Peyer's patch (tissue), 4 donors: ENCODE results near the gene DSC2. TPM values are rescaled to one million over a fixed set of nuclear protein-coding genes. Genes with fewer than 3 reads are reported as not detected.

ENCODE experiments used
- DNase-seq, 3 donors: peaks; one replicate each; pipeline ENCODE4 v3.0.0-alpha.2; 2017 to 2019
- H3K27ac ChIP-seq, 4 donors: fragments of 200-600 bp; sonication (generic); one replicate each; pipeline ENCODE4 v1.5.1; 2016 to 2019
- H3K27me3 ChIP-seq, 2 donors: fragments of 200-600 bp; sonication (generic); one replicate each; pipeline ENCODE4 v1.5.1; 2019
- H3K36me3 ChIP-seq, 3 donors: fragments of 200-600 bp; sonication (generic); one replicate each; pipeline ENCODE4 v1.5.1; 2016 to 2019
- H3K4me1 ChIP-seq, 4 donors: fragments of 200-600 bp; sonication (generic); one replicate each; pipeline ENCODE4 v1.5.1; 2016 to 2019
- H3K4me3 ChIP-seq, 4 donors: fragments of 200-600 bp; sonication (generic); 1 replicate in 3 of 4; 2 replicates in 1 of 4; pipeline ENCODE4 v1.5.1; 2016 to 2019; ENCODE audit warnings: mild to moderate bottlenecking in 1 of 4
- H3K9me3 ChIP-seq, 4 donors: fragments of 200-600 bp; sonication (generic); one replicate each; pipeline ENCODE4 v1.5.1; 2016 to 2019; ENCODE audit warnings: mild to moderate bottlenecking in 1 of 4
- CTCF ChIP-seq, 6 experiments: fragments of 450-650 bp in 4 of 6; fragments of 200-600 bp in 2 of 6; sonication (generic) in 1 of 6; IDR thresholded peaks; one replicate each; pipeline ENCODE4 v1.5.1; 2017 to 2019; ENCODE audit warnings: antibody characterized with exemption in 6 of 6, mild to moderate bottlenecking in 3 of 6, moderate library complexity in 1 of 6
- POLR2A ChIP-seq, 2 donors: fragments of 450-650 bp; IDR thresholded peaks; one replicate each; pipeline ENCODE4 v1.5.1; 2017; ENCODE audit warnings: antibody characterized with exemption in 2 of 2, mild to moderate bottlenecking in 2 of 2, moderate library complexity in 2 of 2
- total RNA-seq, 4 donors: library from RNA; depleted of rRNA; stranded (reverse); fragments of >200 nt; gene quantifications; one replicate each; pipeline ENCODE4 v1.1.0, GENCODE V29; 2016

DSC2 gene
- total RNA-seq, 4 donors from 2014 or later = 9.9 to 90.0 (median 59.6) TPM

- TF ChIP-seq CTCF (IDR thresholded peaks at IDR 0.05) (no peak), POLR2A (IDR thresholded peaks at IDR 0.05) (no peak)
- Histone ChIP-seq H3K27me3 (no peaks in the 10 kb centered on the region), H3K27ac (no peak overlapping the region), H3K4me1 (no peaks in the 10 kb centered on the region), H3K4me3 (no peak overlapping the region), H3K9me3 (no peaks in the 10 kb centered on the region), H3K36me3 (no peaks in the 10 kb centered on the region)
- no peak for DNase-seq
These were observed 14.8 kb upstream of the DSC2 start for GRCh38 chr18:31116853-31117595.

- H3K27ac ChIP-seq = no peak overlapping the region
- no peaks in the 10 kb centered on the region for H3K4me1 ChIP-seq
- no peaks in the 10 kb centered on the region for H3K27me3 ChIP-seq
- no peak overlapping the region for H3K4me3 ChIP-seq
- H3K36me3 ChIP-seq = no peaks in the 10 kb centered on the region
- TF ChIP-seq POLR2A (IDR thresholded peaks at IDR 0.05) (no peak), CTCF (IDR thresholded peaks at IDR 0.05) (no peak)
- H3K9me3 ChIP-seq = no peaks in the 10 kb centered on the region
- DNase-seq = no peak
These were observed 10.6 kb upstream of the DSC2 start for GRCh38 chr18:31112804-31113203.

- Histone ChIP-seq H3K9me3 (peaks cover 0 to 5% (median 0%) of the 10 kb centered on the region in 4 donors), H3K27me3 (no peaks in the 10 kb centered on the region), H3K4me1 (no peaks in the 10 kb centered on the region), H3K27ac (no peak overlapping the region), H3K4me3 (no peak overlapping the region), H3K36me3 (no peaks in the 10 kb centered on the region)
- no peak for TF ChIP-seq CTCF (IDR thresholded peaks at IDR 0.05)
- no peak for TF ChIP-seq POLR2A (IDR thresholded peaks at IDR 0.05)
- DNase-seq = no peak
These were observed 3.5 kb upstream of the DSC2 start for GRCh38 chr18:31105733-31106132.

GRCh38 chr18:31104444-31104843, 2.2 kb upstream of the DSC2 start:
- Histone ChIP-seq H3K27ac (no peak overlapping the region), H3K27me3 (no peaks in the 10 kb centered on the region), H3K36me3 (no peaks in the 10 kb centered on the region), H3K9me3 (peaks cover 0 to 5% (median 0%) of the 10 kb centered on the region in 4 donors), H3K4me1 (no peaks in the 10 kb centered on the region), H3K4me3 (no peak overlapping the region)
- DNase-seq = no peak
- TF ChIP-seq CTCF (IDR thresholded peaks at IDR 0.05) (no peak), POLR2A (IDR thresholded peaks at IDR 0.05) (no peak)

GRCh38 chr18:31103423-31103822, 1.2 kb upstream of the DSC2 start:
- H3K9me3 ChIP-seq = peaks cover 0 to 5% (median 0%) of the 10 kb centered on the region in 4 donors
- TF ChIP-seq POLR2A (IDR thresholded peaks at IDR 0.05) (no peak), CTCF (IDR thresholded peaks at IDR 0.05) (no peak)
- H3K4me3 ChIP-seq = no peak overlapping the region
- no peaks in the 10 kb centered on the region for H3K36me3 ChIP-seq
- no peaks in the 10 kb centered on the region for H3K27me3 ChIP-seq
- H3K27ac ChIP-seq = no peak overlapping the region
- peaks cover 0 to 1% (median 0%) of the 10 kb centered on the region in 4 donors for H3K4me1 ChIP-seq
- DNase-seq = no peak
